H1 (cell line): Measurements from ENCODE around the gene QSOX2. TPM values are rescaled to one million over a fixed set of nuclear protein-coding genes. Genes with fewer than 3 reads are reported as not detected.

Experiments
- CTCF ChIA-PET: fragments of 300-600 bp; sonication (Branson Sonifier 250); formaldehyde crosslinking; loops from one replicate; lab custom pipeline; 2021; ENCODE audit not compliant: partially characterized antibody; lab: Charles Lee
- POLR2A ChIA-PET: fragments of 300-600 bp; sonication (Branson Sonifier 250); formaldehyde crosslinking; loops from one replicate; lab custom pipeline; 2021; ENCODE audit warnings: inconsistent platforms; ENCODE audit not compliant: partially characterized antibody; lab: Charles Lee
- DNase-seq, 2 experiments: peaks; one replicate each; pipeline versions ENCODE4 v3.0.0 to v3.0.0-alpha.2; 2010 to 2022; ENCODE audit warnings: low spot score in 2 of 2, low read depth in 1 of 2, mixed read lengths in 1 of 2
- FAIRE-seq: peaks from 2 replicates; lab custom pipeline; 2011; peaks lifted over from hg19 to GRCh38; lab: Jason Lieb, UNC
- H2AFZ ChIP-seq: 2 replicates; pipeline ENCODE4 v1.8.1; 2012; ENCODE audit warnings: low read length, inconsistent platforms
- H2AK5ac ChIP-seq: 2 replicates; pipeline ENCODE4 v1.6.1; 2013; ENCODE audit warnings: low read depth, low read length
- H2BK120ac ChIP-seq: replicated peaks from 2 replicates; pipeline ENCODE3; 2013; ENCODE audit warnings: low read depth, low read length, inconsistent platforms
- H2BK12ac ChIP-seq: 2 replicates; pipeline ENCODE4 v1.6.1; 2013; ENCODE audit warnings: low read depth, low read length
- H2BK15ac ChIP-seq: 2 replicates; pipeline ENCODE4 v1.6.1; 2013; ENCODE audit warnings: low read length
- H2BK20ac ChIP-seq: 2 replicates; pipeline ENCODE4 v1.6.1; 2013; ENCODE audit warnings: low read length
- H2BK5ac ChIP-seq: 2 replicates; pipeline ENCODE4 v1.6.1; 2013; ENCODE audit warnings: low read depth, low read length
- H3K14ac ChIP-seq: 2 replicates; pipeline ENCODE4 v1.6.1; 2013; ENCODE audit warnings: inconsistent platforms; ENCODE audit not compliant: insufficient read length
- H3K18ac ChIP-seq: 2 replicates; pipeline ENCODE4 v1.6.1; 2013; ENCODE audit warnings: low read length; ENCODE audit errors: extremely low read depth
- H3K23ac ChIP-seq: 2 replicates; pipeline ENCODE4 v1.6.1; 2013; ENCODE audit warnings: inconsistent platforms; ENCODE audit not compliant: insufficient read length
- H3K23me2 ChIP-seq: 2 replicates; pipeline ENCODE4 v1.6.1; 2013; ENCODE audit warnings: low read depth, low read length
- H3K27ac ChIP-seq: 2 replicates; pipeline ENCODE4 v1.6.1; 2011; ENCODE audit warnings: low read depth, low read length, inconsistent platforms
- H3K27me3 ChIP-seq, 4 experiments: replicated peaks in 1 of 4; 1 replicate in 1 of 4; 2 replicates in 3 of 4; pipeline versions ENCODE4 v1.6.1 to v1.8.1; 2011 to 2013; ENCODE audit warnings: low read length in 3 of 4, mild to moderate bottlenecking in 3 of 4, inconsistent platforms in 2 of 4, mixed read lengths in 2 of 4, moderate library complexity in 1 of 4; ENCODE audit not compliant: control insufficient read depth in 3 of 4, insufficient read depth in 3 of 4; ENCODE audit errors: extremely low read depth in 1 of 4
- H3K36me3 ChIP-seq, 4 experiments: 2 replicates each; pipeline versions ENCODE4 v1.6.1 to v1.8.1; 2011 to 2013; ENCODE audit warnings: mild to moderate bottlenecking in 4 of 4, low read length in 3 of 4, moderate library complexity in 2 of 4, control low read depth in 1 of 4, inconsistent platforms in 1 of 4; ENCODE audit not compliant: insufficient read depth in 4 of 4, control insufficient read depth in 2 of 4
- H3K4ac ChIP-seq: replicated peaks from 2 replicates; pipeline ENCODE3; 2013; ENCODE audit warnings: low read length, low read depth, mixed read lengths, inconsistent platforms; ENCODE audit not compliant: insufficient read length
- H3K4me1 ChIP-seq, 4 experiments: replicated peaks in 1 of 4; 1 replicate in 1 of 4; 2 replicates in 3 of 4; pipeline versions ENCODE4 v1.6.1 to v1.8.1; 2011 to 2013; ENCODE audit warnings: low read length in 3 of 4, inconsistent platforms in 2 of 4, mixed read lengths in 1 of 4; ENCODE audit not compliant: insufficient read depth in 4 of 4, control insufficient read depth in 3 of 4
- H3K4me2 ChIP-seq, 2 experiments: 2 replicates each; pipeline versions ENCODE4 v1.6.1 to v1.8.1; 2011 to 2013; ENCODE audit warnings: low read depth in 2 of 2, low read length in 2 of 2, control low read depth in 1 of 2, inconsistent platforms in 1 of 2, mild to moderate bottlenecking in 1 of 2; ENCODE audit not compliant: insufficient read depth in 1 of 2
- H3K4me3 ChIP-seq, 4 experiments: fragments of 200-600, 300-600 bp in 1 of 4; sonication (generic), shearing (Covaris generic), sonication (Bioruptor Twin) in 1 of 4; 2 replicates each; pipeline versions ENCODE4 v1.5.1 to v1.8.1; 2011 to 2016; ENCODE audit warnings: low read length in 4 of 4, low read depth in 3 of 4, control low read depth in 2 of 4, inconsistent platforms in 2 of 4, mild to moderate bottlenecking in 2 of 4, mixed read lengths in 1 of 4, moderate library complexity in 1 of 4; ENCODE audit not compliant: insufficient read depth in 2 of 4; ENCODE audit errors: extremely low read depth in 1 of 4
- H3K56ac ChIP-seq: replicated peaks from 2 replicates; pipeline ENCODE3; 2013; ENCODE audit warnings: low read depth, mild to moderate bottlenecking, mixed read lengths, low read length, inconsistent platforms; ENCODE audit not compliant: insufficient read length
- H3K79me1 ChIP-seq: 2 replicates; pipeline ENCODE4 v1.6.1; 2013; ENCODE audit warnings: low read depth, low read length, control low read depth
- H3K79me2 ChIP-seq, 2 experiments: 2 replicates each; pipeline versions ENCODE4 v1.6.1 to v1.8.1; 2012 to 2013; ENCODE audit warnings: low read length in 2 of 2, mild to moderate bottlenecking in 2 of 2, inconsistent platforms in 1 of 2; ENCODE audit not compliant: insufficient read depth in 2 of 2, control insufficient read depth in 1 of 2
- H3K9ac ChIP-seq, 4 experiments: replicated peaks in 1 of 4; 1 replicate in 1 of 4; 2 replicates in 3 of 4; pipeline versions ENCODE4 v1.6.1 to v1.8.1; 2011 to 2013; ENCODE audit warnings: low read depth in 3 of 4, low read length in 3 of 4, control low read depth in 2 of 4, mild to moderate bottlenecking in 2 of 4, moderate library complexity in 2 of 4, inconsistent platforms in 1 of 4; ENCODE audit errors: extremely low read depth in 1 of 4
- H3K9me3 ChIP-seq, 2 experiments: 2 replicates each; pipeline versions ENCODE4 v1.6.1 to v1.8.1; 2012 to 2013; ENCODE audit warnings: mild to moderate bottlenecking in 2 of 2, moderate library complexity in 2 of 2, control low read depth in 1 of 2, inconsistent platforms in 1 of 2, low read depth in 1 of 2, low read length in 1 of 2, mixed read lengths in 1 of 2; ENCODE audit not compliant: insufficient read depth in 2 of 2
- H4K20me1 ChIP-seq, 2 experiments: replicated peaks in 1 of 2; 2 replicates each; pipeline versions ENCODE3 to v1.8.1; 2011 to 2013; ENCODE audit warnings: inconsistent platforms in 2 of 2, low read length in 2 of 2, mild to moderate bottlenecking in 1 of 2; ENCODE audit not compliant: insufficient read depth in 2 of 2, control insufficient read depth in 1 of 2
- H4K5ac ChIP-seq: 2 replicates; pipeline ENCODE4 v1.6.1; 2013; ENCODE audit warnings: low read length, low read depth, mixed read lengths, inconsistent platforms; ENCODE audit not compliant: insufficient read length
- H4K8ac ChIP-seq: 2 replicates; pipeline ENCODE4 v1.8.0; 2013; ENCODE audit warnings: mild to moderate bottlenecking, moderate library complexity, low read length, inconsistent platforms; ENCODE audit not compliant: insufficient read depth; ENCODE audit errors: extremely low read depth
- H4K91ac ChIP-seq: replicated peaks from 2 replicates; pipeline ENCODE3; 2013; ENCODE audit warnings: low read length, mixed read lengths, inconsistent platforms; ENCODE audit not compliant: insufficient read length
- ASH2L ChIP-seq: fragments of 200-600, 300-600 bp; sonication (generic); IDR thresholded peaks from one replicate; pipeline ENCODE4 v1.7.1; 2017; ENCODE audit warnings: low read length
- ATF2 ChIP-seq: IDR thresholded peaks from 2 replicates; pipeline ENCODE4 v1.6.1; 2012; ENCODE audit warnings: low read length, inconsistent platforms
- CEBPB ChIP-seq: IDR thresholded peaks from 2 replicates; pipeline ENCODE4 v1.6.1; 2012; ENCODE audit warnings: low read depth, low read length
- HDAC2 ChIP-seq, 2 experiments: fragments of 300-600 bp in 1 of 2; sonication (generic) in 1 of 2; IDR thresholded peaks; 2 replicates each; pipeline ENCODE4 v1.6.1; 2011 to 2012; ENCODE audit warnings: low read depth in 2 of 2, low read length in 2 of 2, mild to moderate bottlenecking in 2 of 2, moderate library complexity in 2 of 2, borderline replicate concordance in 1 of 2, inconsistent platforms in 1 of 2
- HDAC6 ChIP-seq: IDR thresholded peaks from one replicate; pipeline ENCODE4 v1.7.1; 2012; ENCODE audit warnings: low read depth, mild to moderate bottlenecking, inconsistent platforms, low read length, moderate library complexity
- MAFK ChIP-seq: IDR thresholded peaks from 2 replicates; pipeline ENCODE4 v1.6.1; 2012; ENCODE audit warnings: low read depth, mild to moderate bottlenecking, improper control_type of control experiment, low read length
- PHF8 ChIP-seq: fragments of 200-600 bp; sonication (generic); conservative IDR thresholded peaks from 2 replicates; pipeline ENCODE4 v1.7.1; 2012; ENCODE audit warnings: low read depth, mild to moderate bottlenecking, inconsistent platforms, low read length, moderate library complexity
- SIRT6 ChIP-seq: IDR thresholded peaks from one replicate; pipeline ENCODE4 v1.7.1; 2012; ENCODE audit warnings: low read length, inconsistent platforms
- TAF1 ChIP-seq: IDR thresholded peaks from 2 replicates; pipeline ENCODE4 v1.6.1; 2011; ENCODE audit warnings: mild to moderate bottlenecking, low read depth, low read length
- TBP ChIP-seq: IDR thresholded peaks from 2 replicates; pipeline ENCODE4 v1.6.1; 2011; ENCODE audit warnings: low read depth, low read length, improper control_type of control experiment
- WGBS, 2 experiments: shearing (Covaris generic) in 1 of 2; methylation state at CpG; one replicate each; pipeline versions ENCODE4 v1.1.6 to v1.1.7; 2013 to 2015; ENCODE audit warnings: low lambda C conversion rate in 2 of 2, mixed read lengths in 2 of 2, inconsistent platforms in 1 of 2, low coverage in 1 of 2, missing lambda C conversion rate in 1 of 2; ENCODE audit not compliant: insufficient replicate concordance in 2 of 2, insufficient coverage in 1 of 2, insufficient read length in 1 of 2; ENCODE audit errors: extremely low coverage in 1 of 2, missing lambda C conversion rate in 1 of 2; 5-methylcytosine and 5-hydroxymethylcytosine counted together
- polyA plus RNA-seq, 7 experiments: library from polyadenylated mRNA; depleted of rRNA in 3 of 7; stranded (reverse) in 5 of 7; unstranded in 2 of 7; fragments of >200 nt in 5 of 7; fragments of 200-250 nt in 2 of 7; gene quantifications; 1 replicate in 5 of 7; 2 replicates in 1 of 7; 4 replicates in 1 of 7; pipeline versions ENCODE4 v1.2.1 to v1.2.3, GENCODE V29; 2011 to 2013; ENCODE audit warnings: missing spikeins in 2 of 7, mixed read lengths in 2 of 7
- total RNA-seq: library from RNA; stranded (reverse); fragmentation: NEBNext Ultra II Directional; extraction: Animal tissue kit (Norgen Biotek cat#: 25700); gene quantifications from 2 replicates; pipeline ENCODE4 v1.2.1, GENCODE V29; 2021
- TF ChIP-seq, protein P1 (sequence below): IDR thresholded peaks from 2 replicates; pipeline ENCODE4 v1.6.1; 2011; ENCODE audit warnings: low read depth, mild to moderate bottlenecking, low read length; ENCODE audit not compliant: insufficient read depth

QSOX2 gene
- total and polyA plus RNA-seq, 2 of the 8 experiments (the other 6 are each of a cell fraction or from before 2014, with no cell fraction given) = 18.0 to 28.6 TPM

GRCh38 chr9:136212345-136212950, 33.2 kb downstream of the QSOX2 start:
- Histone ChIP-seq H2BK20ac (no peak overlapping the region), H3K27ac (no peak overlapping the region), H2BK5ac (no peak overlapping the region), H4K8ac (no peak overlapping the region), H4K20me1 (peaks cover 5 to 16% of the 10 kb centered on the region in 2 experiments), H3K4ac (no peak overlapping the region), H3K23ac (no peak overlapping the region), H3K27me3 (no peaks in the 10 kb centered on the region), H3K9me3 (peaks cover 0 to 4% of the 10 kb centered on the region in 2 experiments; a peak in 1 of 4 replicates), H2BK12ac (no peak overlapping the region), H3K56ac (no peak overlapping the region), H3K4me3 (no peak overlapping the region), H3K14ac (no peak overlapping the region), H3K18ac (no peak overlapping the region), H3K4me1 (peaks cover 0 to 4% (median 0%) of the 10 kb centered on the region in 4 experiments; a peak in 2 of 7 replicates), H4K5ac (no peak overlapping the region), H2BK120ac (no peak overlapping the region), H3K23me2 (no peaks in the 10 kb centered on the region), H3K79me2 (no peaks in the 10 kb centered on the region), H3K36me3 (peaks cover 2 to 23% (median 18%) of the 10 kb centered on the region in 4 experiments; a peak in 7 of 8 replicates), H4K91ac (no peak overlapping the region), H3K4me2 (no peak overlapping the region), H2AK5ac (no peak overlapping the region), H2BK15ac (no peak overlapping the region), H2AFZ (no peak overlapping the region), H3K79me1 (no peaks in the 10 kb centered on the region), H3K9ac (no peak overlapping the region)
- POLR2A ChIA-PET = no interaction called here
- DNase-seq = no peak
- CTCF ChIA-PET = interaction anchor here (0.7 to 2.4 kb wide), 2 partner anchors 10 to 14 kb away, joined by 3 to 17 read pairs; no protein-coding TSS in a partner anchor
- FAIRE-seq = no peak
- WGBS, 2 experiments = 88% methylated on average over 27 of the region's 28 CpGs; no CpG with 5 or more reads in 1 of the 2 experiments
- TF ChIP-seq CEBPB (no peak), SIRT6 (no peak), TAF1 (no peak), HDAC2 (IDR thresholded peaks at IDR 0.05; ENCODE audit: borderline replicate concordance in 1 of 2, low read depth in 2 of 2, low read length in 2 of 2) (no peak), TBP (no peak), ATF2 (no peak), HDAC6 (no peak), PHF8 (no peak), MAFK (no peak), ASH2L (no peak)
- TF ChIP-seq, protein P1, sequence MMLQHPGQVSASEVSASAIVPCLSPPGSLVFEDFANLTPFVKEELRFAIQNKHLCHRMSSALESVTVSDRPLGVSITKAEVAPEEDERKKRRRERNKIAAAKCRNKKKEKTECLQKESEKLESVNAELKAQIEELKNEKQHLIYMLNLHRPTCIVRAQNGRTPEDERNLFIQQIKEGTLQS = no peak
